Activated T-cell treated with anti-CD3 and anti-CD28 coated beads, Interleukin-2, amount 50 U/mL, for 72 hours (primary cell): ENCODE results near the gene LTB4R. TPM values are rescaled to one million over a fixed set of nuclear protein-coding genes. Genes with fewer than 3 reads are reported as not detected.

ENCODE experiments used
- ATAC-seq, 2 donors: fragments of 150-1000 bp; cut with Tn5 transposase; replicated peaks in 1 of 2; 2 replicates each; pipeline ENCODE4 v1.10.0; 2021; ENCODE audit warnings: moderate library complexity in 2 of 2, mild to moderate bottlenecking in 1 of 2
- DNase-seq, 2 donors: peaks; one replicate each; pipeline ENCODE4 v3.0.0; 2021 to 2022; ENCODE audit warnings: mixed read lengths in 1 of 2
- H3K27ac Mint-ChIP-seq: one replicate; pipeline ENCODE4 v1.8.0; 2022; ENCODE audit warnings: mild to moderate bottlenecking, moderate library complexity, mixed read lengths
- H3K27me3 Mint-ChIP-seq: one replicate; pipeline ENCODE4 v1.8.0; 2022; ENCODE audit warnings: low read depth, mixed read lengths
- H3K36me3 Mint-ChIP-seq, 2 donors: one replicate each; pipeline ENCODE4 v1.8.0; 2022; ENCODE audit warnings: mixed read lengths in 2 of 2, mild to moderate bottlenecking in 1 of 2; ENCODE audit not compliant: insufficient read depth in 2 of 2
- H3K4me1 Mint-ChIP-seq: one replicate; pipeline ENCODE4 v1.8.0; 2022; ENCODE audit warnings: low read depth, mixed read lengths
- H3K4me3 Mint-ChIP-seq, 2 donors: one replicate each; pipeline ENCODE4 v1.8.0; 2022; ENCODE audit warnings: mild to moderate bottlenecking in 2 of 2, mixed read lengths in 2 of 2, moderate library complexity in 2 of 2
- H3K9me3 Mint-ChIP-seq, 2 donors: one replicate each; pipeline ENCODE4 v1.8.0; 2022; ENCODE audit warnings: mixed read lengths in 2 of 2
- total RNA-seq, 2 donors: library from RNA; stranded (reverse); gene quantifications; one replicate each; pipeline ENCODE4 v1.2.3, GENCODE V29; 2022

The LTB4R gene
- total RNA-seq, 2 donors from 2014 or later, result 27.1 to 28.5 TPM

DNA sequence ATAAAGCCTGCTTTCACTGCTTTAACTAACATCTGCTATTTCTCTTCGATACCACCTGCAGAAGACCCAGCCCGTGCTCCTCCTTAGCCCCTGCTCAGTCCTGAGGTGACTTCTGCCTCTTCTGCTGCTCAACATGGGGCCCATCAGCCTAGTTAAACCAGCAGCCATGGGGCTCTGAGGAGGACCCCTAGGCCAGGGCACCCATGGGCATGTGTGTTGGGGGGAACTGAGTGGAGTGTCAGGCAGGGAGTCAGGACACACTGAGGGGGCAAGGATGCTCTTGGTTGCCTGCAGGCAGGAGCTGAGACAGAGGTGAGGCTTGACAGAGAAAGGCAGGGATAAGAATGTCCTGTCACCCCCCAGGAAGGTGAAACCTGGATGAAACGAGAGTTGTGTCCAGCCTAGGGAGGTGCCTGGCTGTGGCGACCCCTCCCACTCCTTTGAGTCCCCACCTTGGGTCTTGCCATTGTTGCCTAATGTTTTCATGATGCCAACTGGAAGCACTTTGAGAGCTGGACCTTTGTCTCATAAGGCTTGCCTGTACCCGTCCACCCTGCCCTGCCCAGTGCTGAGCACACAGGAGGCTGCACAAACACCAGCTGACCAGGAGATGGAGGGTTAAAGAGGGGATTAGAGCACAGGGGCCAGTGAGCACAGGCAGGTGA is 27.4 kb upstream of the LTB4R start:
- no peak for ATAC-seq
- no peak overlapping the region for H3K27ac Mint-ChIP-seq
- DNase-seq, result no peak
- peaks cover 6% of the 10 kb centered on the region for H3K27me3 Mint-ChIP-seq
- peaks cover 49% of the 10 kb centered on the region for H3K4me1 Mint-ChIP-seq
- no peak overlapping the region for H3K4me3 Mint-ChIP-seq
- H3K9me3 Mint-ChIP-seq, result no peaks in the 10 kb centered on the region
- H3K36me3 Mint-ChIP-seq, result no peaks in the 10 kb centered on the region

DNA sequence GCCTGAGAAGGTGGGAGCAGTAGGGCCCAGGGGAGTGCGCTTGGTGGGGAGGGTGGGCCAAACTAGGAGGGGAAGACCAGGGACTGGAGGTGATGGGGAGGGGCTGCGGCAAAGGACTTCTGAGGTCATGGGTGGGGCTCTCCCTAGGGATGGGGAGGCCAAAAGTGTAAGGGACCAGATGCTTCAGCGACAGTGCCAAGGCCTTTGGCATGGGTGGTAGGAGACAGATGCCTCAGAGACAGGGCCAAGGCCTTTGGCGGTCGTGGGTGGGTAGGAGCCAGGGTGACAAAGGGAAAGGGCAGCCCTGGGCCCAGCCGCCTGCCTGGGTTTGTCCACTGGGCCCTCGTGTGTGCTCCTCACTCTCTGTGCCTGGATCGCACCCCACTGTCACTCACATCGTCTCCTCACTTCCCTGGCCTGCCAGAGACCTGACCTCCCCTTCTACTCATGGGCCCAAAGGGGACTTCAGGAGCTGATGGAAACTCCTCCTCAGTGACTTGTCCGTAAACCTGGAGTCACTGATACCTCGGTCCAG is 26.7 kb upstream of the LTB4R start:
- peaks cover 6% of the 10 kb centered on the region for H3K27me3 Mint-ChIP-seq
- ATAC-seq, result no peak

DNA sequence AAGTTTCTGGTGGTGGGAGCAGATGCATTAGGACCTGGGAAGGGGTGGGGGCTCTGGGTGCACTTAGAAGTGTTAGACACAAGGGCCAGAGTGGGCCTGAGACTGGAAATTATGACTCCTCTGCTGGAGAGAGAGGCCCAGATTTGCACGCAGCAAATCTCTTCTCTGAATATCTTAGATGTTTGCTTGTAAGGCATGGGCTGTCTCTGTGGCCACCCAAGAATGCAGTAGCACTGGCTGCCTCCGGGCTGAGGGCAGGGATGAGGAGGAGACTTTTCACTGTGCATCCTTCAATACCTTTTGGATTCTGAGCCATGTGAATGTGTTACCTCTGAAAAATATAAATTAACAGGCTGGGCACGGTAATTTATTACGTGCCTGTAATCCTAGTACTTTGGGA is 26.0 kb upstream of the LTB4R start:
- H3K9me3 Mint-ChIP-seq, result no peaks in the 10 kb centered on the region
- no peak overlapping the region for H3K27ac Mint-ChIP-seq
- H3K36me3 Mint-ChIP-seq, result peaks cover 0 to 4% of the 10 kb centered on the region in 2 donors
- H3K4me1 Mint-ChIP-seq, result peaks cover 49% of the 10 kb centered on the region
- H3K4me3 Mint-ChIP-seq, result no peak overlapping the region
- ATAC-seq, result no peak
- H3K27me3 Mint-ChIP-seq, result peaks cover 6% of the 10 kb centered on the region
- no peak for DNase-seq

More for the DNA sequence above, 26.7 kb upstream of the LTB4R start:
- DNase-seq, result no peak
- peaks cover 49% of the 10 kb centered on the region for H3K4me1 Mint-ChIP-seq
- no peak overlapping the region for H3K27ac Mint-ChIP-seq
- H3K9me3 Mint-ChIP-seq, result no peaks in the 10 kb centered on the region
- H3K4me3 Mint-ChIP-seq, result no peak overlapping the region
- no peaks in the 10 kb centered on the region for H3K36me3 Mint-ChIP-seq

DNA sequence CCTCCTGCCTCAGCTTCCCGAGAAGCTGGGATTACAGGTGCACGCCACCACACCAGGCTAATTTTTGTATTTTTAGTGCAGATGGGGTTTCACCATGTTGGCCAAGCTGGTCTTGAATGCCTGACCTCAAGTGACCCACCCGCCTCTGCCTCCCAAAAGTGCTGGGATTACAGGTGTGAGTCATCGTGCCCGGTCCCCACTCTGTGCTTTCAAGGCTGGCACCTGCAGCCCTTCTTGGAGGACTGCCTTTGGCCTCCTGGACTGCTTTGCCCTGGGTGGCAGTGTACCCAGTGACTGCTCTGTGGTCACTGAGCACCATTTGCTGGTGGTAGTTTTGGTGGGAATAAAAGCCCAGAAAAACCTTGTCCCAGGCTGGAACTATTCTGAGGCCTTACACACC is 24.3 kb upstream of the LTB4R start:
- Mint-ChIP-seq H3K27me3 (peaks cover 6% of the 10 kb centered on the region), H3K27ac (no peak overlapping the region), H3K4me1 (peaks cover 51% of the 10 kb centered on the region), H3K36me3 (peaks cover 5 to 9% of the 10 kb centered on the region in 2 donors), H3K9me3 (no peaks in the 10 kb centered on the region), H3K4me3 (no peak overlapping the region)
- no peak for DNase-seq
- no peak for ATAC-seq

DNA sequence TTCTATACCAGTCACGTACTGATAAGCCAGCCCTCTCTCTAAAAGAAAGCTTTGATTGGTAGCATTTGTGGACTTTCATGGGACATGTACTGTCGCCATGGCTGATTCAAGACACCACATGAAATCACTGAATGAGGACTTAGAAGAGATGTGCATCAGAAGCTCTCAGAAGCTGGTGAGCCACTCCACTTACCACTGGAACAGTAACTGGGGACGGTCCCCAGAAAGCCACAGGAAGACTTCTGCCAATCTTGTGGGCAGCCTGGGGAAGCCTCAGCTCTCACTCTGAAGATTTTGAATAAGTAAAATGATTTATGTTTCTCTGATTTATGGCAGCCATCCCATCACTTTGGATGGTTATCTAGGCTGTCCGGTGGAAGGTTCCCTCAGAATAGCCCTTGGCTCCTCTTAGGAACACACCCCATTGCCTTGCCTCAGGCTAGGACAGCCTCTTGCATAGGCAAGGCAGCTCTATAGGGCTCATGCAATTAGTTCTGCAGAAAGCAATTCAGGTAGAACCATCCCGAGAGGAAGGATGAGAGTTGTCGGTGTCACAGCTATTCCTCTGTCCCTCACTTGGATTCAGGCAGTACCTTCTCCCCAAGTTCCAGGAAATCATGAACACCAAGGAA is 21.5 kb upstream of the LTB4R start:
- Mint-ChIP-seq H3K4me1 (peaks cover 54% of the 10 kb centered on the region), H3K27ac (no peak overlapping the region), H3K36me3 (peaks cover 9 to 11% of the 10 kb centered on the region in 2 donors), H3K9me3 (no peaks in the 10 kb centered on the region), H3K27me3 (peaks cover 6% of the 10 kb centered on the region), H3K4me3 (peak overlapping the region; percentile 42 to 59)
- DNase-seq (peak; percentile 79 to 86), ATAC-seq (peak; percentile 99)

DNA sequence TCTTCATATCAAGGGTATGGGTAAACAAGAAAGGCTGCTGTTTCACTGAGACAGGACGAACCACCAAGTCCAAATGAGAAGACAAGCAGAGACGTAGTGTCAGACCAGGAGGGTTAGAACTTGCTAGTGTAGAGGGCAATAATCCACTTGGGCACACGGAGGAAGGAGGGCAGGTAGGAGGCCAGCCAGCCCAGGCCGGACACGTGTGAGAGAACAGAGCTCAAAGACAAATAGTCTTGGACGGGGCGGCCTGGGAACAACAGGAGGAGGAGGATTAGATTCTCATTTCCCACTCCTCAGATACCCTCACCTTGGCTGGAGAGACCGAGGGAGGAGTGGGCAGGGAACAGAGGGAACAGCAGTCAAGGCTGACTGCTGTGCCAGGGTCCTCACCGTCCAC is 20.6 kb upstream of the LTB4R start:
- H3K36me3 Mint-ChIP-seq, result peaks cover 9 to 13% of the 10 kb centered on the region in 2 donors

DNA sequence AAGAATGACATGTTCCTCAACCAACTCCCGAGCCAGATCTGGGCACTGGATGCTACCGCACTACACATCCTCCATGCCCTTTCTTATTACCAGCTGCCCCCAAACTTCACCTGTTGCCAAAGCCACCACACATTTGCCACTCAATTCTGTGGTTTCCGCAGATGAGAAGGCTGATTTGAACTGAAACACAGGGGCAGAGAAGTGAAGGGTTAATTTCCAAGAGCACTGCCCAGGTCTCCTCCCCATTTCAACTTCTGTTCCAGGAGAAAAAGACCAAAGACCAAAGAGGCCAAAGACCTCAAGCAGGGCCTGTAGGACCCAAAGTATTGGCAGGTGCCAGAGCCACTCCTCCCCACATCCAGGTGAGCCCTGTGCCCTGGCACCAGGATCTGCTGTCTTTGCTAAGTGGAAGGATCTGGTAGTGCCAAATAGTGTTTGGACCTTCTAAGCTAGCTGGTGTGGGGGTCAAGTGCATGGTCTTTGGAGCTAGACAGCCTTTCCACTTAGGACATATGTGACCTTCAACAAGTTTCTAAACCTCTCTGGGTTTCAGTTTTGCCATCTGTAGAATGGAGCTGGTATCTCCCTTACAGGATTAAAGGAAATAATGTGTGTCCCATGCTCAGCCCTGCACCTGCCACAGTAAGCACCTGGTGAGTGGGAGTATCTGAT is 19.7 kb upstream of the LTB4R start:
- H3K27me3 Mint-ChIP-seq, result no peaks in the 10 kb centered on the region
- no peak overlapping the region for H3K27ac Mint-ChIP-seq

More for the DNA sequence above, 20.6 kb upstream of the LTB4R start:
- peaks cover 54% of the 10 kb centered on the region for H3K4me1 Mint-ChIP-seq
- peaks cover 6% of the 10 kb centered on the region for H3K27me3 Mint-ChIP-seq
- no peak overlapping the region for H3K27ac Mint-ChIP-seq
- H3K9me3 Mint-ChIP-seq, result no peaks in the 10 kb centered on the region
- H3K4me3 Mint-ChIP-seq, result no peak overlapping the region
- DNase-seq (no peak), ATAC-seq (no peak)

DNA sequence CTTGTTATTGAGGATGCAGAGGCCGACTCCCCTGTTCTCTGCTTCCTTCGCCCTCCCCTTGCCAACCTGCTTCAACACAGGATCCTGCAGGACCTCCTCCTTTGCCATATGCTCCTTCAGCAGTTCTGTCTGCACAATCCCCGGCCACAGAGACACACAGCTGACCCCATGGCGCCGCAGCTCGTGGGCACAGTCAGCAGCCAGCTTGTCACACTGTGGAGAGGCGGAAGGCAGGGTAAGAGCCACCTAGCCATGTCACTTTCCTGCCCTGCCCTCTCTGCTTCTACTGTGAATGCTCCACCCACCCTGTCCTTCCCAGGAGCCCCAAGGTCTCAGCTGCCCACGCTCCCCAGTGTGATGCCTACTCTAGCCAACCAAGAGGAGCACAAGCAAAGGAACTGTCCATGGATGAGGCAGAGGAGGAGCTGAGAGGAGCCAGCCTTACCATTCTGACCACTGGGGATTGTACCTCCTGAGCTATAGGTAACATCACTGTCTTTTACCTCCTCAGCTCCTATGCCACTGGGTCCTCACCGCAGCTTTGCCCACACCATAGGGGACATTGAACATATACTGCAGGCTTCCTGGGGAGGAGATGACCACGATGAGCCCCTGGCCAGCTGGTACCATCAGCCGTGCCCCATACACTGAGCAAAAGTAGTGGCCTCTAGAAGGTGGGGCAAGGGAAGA is 19.0 kb upstream of the LTB4R start:
- Mint-ChIP-seq H3K27me3 (no peaks in the 10 kb centered on the region), H3K4me3 (no peak overlapping the region), H3K9me3 (no peaks in the 10 kb centered on the region), H3K36me3 (peaks cover 12 to 20% of the 10 kb centered on the region in 2 donors), H3K4me1 (peaks cover 65% of the 10 kb centered on the region), H3K27ac (no peak overlapping the region)
- ATAC-seq (no peak), DNase-seq (no peak)

More for the DNA sequence above, 19.7 kb upstream of the LTB4R start:
- H3K9me3 Mint-ChIP-seq, result no peaks in the 10 kb centered on the region
- ATAC-seq, result no peak
- H3K4me1 Mint-ChIP-seq, result peaks cover 62% of the 10 kb centered on the region
- DNase-seq, result no peak
- no peak overlapping the region for H3K4me3 Mint-ChIP-seq
- H3K36me3 Mint-ChIP-seq, result peaks cover 10 to 18% of the 10 kb centered on the region in 2 donors

DNA sequence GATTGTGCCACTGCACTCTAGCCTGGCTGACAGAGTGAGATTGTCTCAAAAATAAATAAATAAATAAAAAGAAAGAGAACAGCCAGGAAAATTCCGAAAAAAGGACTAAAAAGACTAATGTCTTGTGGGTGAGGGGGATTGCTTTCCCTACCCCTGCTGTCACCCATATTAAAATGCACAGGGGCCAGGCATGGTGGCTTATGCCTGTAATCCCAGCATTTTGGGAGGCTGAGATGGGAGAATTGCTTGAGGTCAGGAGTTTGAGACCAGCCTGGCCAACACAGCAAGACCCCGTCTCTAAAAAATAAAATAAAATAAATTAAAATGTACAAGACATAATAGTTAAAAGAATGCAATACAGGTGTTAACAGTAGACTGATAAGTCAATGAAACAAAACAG is 17.8 kb upstream of the LTB4R start:
- Mint-ChIP-seq H3K9me3 (no peaks in the 10 kb centered on the region), H3K4me1 (peaks cover 65% of the 10 kb centered on the region), H3K4me3 (no peak overlapping the region), H3K27me3 (no peaks in the 10 kb centered on the region), H3K27ac (no peak overlapping the region), H3K36me3 (peaks cover 12 to 20% of the 10 kb centered on the region in 2 donors)
- DNase-seq (no peak), ATAC-seq (no peak)

DNA sequence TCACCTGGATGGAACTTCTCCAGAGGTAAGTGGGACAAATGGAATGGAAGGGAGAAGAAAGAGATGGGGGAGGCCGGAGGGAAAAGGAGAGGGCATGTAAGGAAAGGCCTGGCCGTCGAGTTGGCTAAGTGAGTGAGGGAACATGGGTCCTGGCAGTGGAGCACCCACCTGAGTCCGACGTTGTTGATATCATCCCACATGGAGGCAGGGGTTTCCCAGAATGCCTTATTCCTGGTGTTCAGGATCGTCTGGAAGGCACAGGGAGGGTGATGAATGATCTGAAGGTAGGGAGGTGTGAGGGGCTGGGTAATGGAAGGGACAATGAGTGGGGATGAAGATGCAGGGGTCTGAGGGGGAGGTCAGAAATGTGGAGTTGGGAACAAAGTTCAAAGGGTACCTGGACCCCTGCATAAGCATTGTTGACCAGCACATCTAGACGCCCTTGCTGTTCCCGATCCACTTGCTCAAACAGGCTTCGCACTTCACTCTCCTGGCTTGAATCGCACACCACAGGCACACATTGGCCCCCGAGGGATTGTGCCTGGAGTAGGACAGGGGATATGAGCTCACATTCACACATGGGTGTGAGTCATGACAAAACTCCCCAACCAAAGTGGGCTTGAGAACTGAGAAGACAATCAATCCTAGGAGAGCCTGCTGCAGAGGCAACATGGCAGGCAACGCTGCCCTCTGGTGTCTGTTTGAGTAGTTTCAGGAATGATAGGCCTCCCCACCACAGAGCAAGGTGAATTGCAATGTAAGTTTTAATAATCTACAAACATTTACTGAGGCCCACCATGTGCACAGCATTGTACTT is 14.8 kb upstream of the LTB4R start:
- H3K27me3 Mint-ChIP-seq, result no peaks in the 10 kb centered on the region
- ATAC-seq, result peak; percentile 84
- H3K4me1 Mint-ChIP-seq, result peaks cover 57% of the 10 kb centered on the region
- DNase-seq, result peak; percentile 80 to 82
- H3K27ac Mint-ChIP-seq, result peak overlapping the region; percentile 57
- peak overlapping the region; percentile 49 to 57 for H3K4me3 Mint-ChIP-seq
- H3K36me3 Mint-ChIP-seq, result peaks cover 8 to 11% of the 10 kb centered on the region in 2 donors
- H3K9me3 Mint-ChIP-seq, result no peaks in the 10 kb centered on the region

DNA sequence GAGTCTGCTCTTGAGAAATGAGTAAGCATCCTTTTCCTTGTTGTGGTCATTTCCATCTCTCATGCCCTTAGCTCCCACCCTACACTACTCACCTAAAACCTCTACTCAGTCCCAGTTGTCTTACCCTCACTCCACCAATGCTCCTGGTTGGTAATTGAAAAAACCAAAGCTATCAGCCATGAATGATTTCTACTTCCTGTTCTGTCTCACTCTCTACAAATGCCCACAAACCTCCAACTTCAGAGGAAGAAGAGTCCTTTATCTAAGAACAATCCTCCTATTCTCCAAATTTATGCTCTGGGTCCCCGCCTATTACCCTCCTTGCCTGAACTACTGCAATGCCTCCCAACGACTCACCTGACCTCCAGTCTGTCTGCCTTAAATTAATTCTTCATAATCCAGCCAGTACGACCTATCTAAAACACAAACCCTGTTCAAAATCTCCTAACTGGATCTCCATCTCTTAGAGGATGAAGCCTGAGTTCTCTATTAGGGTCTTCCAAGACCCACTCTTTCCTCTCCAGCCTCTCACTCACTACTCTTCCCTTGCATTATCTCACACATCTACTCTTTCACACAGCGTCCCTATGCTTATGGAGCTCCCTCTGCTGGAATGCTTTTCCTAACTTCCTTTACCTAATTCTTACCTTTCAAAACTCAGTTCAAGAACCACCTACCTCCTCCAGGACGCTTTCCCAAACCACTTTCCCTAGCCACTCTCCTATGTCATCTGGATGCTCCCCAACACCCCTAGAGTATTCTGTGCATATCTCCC is 13.9 kb upstream of the LTB4R start:
- ATAC-seq, result peak; percentile 32 to 40
- no peaks in the 10 kb centered on the region for H3K9me3 Mint-ChIP-seq
- no peaks in the 10 kb centered on the region for H3K27me3 Mint-ChIP-seq
- H3K36me3 Mint-ChIP-seq, result peaks cover 4 to 16% of the 10 kb centered on the region in 2 donors
- no peak for DNase-seq
- H3K27ac Mint-ChIP-seq, result peak overlapping the region; percentile 10
- H3K4me1 Mint-ChIP-seq, result peaks cover 58% of the 10 kb centered on the region
- peak overlapping the region; percentile 21 to 57 for H3K4me3 Mint-ChIP-seq

DNA sequence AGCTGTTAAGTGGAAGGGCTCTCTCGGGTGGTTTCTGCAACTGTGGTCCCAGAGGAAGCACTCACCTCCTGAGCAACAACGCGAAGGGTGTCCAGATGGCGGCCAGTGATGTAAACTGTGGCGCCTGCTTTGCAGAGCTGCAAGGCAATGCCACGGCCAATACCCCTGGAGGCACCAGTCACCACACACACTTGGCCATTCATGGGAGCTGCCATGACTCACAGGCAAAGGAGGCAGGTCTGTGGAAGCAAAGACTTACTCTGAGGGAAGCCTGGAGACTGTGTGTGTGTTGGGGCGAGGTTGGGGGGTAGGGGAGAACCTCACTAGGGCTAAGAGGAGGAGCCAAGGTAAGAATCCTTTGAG is 12.4 kb upstream of the LTB4R start:
- H3K27ac Mint-ChIP-seq, result peak overlapping the region; percentile 68
- no peaks in the 10 kb centered on the region for H3K27me3 Mint-ChIP-seq
- ATAC-seq, result peak; percentile 8 to 14
- H3K36me3 Mint-ChIP-seq, result peaks cover 3 to 25% of the 10 kb centered on the region in 2 donors
- DNase-seq, result peak in 1 of 2 donors; percentile 21
- H3K4me1 Mint-ChIP-seq, result peaks cover 58% of the 10 kb centered on the region
- no peaks in the 10 kb centered on the region for H3K9me3 Mint-ChIP-seq
- peak overlapping the region; percentile 92 to 94 for H3K4me3 Mint-ChIP-seq
